ENCODE data around the gene RASA4B.
A peak's percentile ranks its signal among the peaks of the same experiment; 100 is the strongest.
"Not testable (repeated sequence)": the region's sequence is repeated elsewhere in the genome, so short reads cannot be mapped to it uniquely, and the experiment has no call there.

The RASA4B gene

DNA sequence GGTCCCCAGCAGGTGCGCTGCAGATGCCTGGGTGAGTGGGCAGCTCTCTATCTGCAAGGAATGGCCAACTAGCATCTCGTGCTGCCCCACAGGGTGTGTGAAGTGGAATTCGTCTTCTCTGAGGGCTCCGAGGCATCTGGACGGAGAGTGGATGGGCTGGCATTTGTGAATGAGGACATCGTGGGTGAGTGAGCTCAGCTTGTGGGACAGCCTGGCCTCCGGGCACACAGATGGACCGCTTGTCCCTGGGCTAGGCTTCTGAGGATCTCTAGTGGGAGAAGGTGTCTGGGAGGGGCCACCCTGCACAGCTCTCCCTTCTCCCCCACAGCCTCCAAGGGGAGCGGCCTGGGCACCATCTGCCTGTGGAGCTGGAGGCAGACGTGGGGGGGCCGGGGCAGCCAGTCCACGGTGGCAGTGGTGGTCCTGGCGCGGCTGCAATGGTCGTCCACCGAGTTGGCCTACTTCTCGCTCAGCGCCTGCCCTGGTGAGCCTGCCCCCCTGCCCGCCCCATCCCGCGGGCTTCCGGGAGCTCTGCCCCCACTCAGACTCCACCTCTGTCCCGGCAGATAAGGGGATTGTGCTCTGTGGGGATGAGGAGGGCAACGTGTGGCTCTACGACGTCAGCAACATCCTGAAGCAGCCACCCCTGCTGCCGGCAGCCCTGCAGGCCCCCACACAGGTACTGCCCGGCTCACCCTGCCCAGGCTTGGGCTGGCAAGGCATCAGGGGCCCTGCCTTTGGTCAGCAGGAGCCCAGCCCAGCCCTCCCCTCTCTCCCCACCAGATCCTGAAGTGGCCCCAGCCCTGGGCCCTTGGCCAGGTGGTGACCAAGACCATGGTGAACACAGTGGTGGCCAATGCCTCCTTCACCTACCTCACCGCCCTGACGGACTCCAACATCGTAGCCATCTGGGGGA lies 45.2 kb downstream of the RASA4B start:
- no peak for DNase-seq

DNA sequence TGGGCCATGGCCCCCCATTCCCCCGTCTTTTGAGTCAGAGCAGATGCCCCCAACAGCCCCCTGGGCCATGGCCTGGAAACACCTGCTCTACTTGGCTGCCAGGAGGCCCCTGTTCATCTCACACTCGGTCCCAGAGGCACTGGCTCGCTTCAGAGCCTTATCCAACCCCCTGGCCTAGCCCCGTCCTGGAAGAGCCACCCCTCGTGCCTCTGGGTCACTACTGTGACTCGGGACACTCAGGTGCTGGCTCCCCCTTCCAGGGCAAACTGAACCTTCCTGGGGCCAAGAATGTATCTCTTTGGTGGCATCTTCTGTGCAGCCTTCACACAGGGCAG lies 45.8 kb downstream of the RASA4B start:
- no peak for DNase-seq

DNA sequence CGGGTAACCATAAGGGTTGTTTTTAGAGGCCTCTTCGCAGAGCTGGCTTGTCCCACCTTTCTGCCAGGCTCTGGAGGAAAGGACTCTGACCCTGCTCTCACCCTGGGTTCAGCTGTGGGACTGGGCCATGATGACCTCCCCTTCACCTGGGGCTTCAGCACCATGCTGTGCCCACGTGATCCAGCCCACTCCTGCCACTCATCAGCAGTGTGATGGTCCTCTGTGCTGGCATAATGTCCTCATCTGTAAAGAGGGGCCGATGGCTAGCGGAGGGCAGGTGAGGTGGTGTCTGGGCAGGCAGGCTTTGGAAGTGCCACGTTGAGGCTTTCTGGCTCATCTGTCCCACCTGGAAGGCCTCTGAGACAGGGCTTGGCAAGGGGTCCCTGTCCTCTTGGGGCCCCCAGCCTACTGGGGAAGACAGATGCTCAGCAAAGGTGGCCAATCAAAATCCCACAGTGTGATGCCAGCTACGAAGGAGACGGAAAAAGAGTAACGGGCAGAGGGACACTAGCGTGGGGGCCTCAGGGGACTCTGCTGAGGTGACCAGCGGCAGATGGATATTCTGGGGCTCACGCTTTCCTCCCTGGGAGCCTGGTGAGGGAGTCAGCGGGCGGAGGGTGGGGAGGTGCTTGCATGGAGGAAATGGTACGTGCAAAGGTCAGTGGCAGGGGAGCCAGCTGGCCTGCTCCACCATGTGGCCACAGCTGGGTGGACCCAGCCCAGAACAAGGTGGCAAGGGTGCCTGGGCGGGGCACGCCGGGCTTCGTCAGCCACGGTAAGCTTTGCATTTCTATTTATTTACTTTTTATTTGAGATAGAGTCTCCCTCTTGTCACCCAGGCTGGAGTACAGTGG lies 47.4 kb downstream of the RASA4B start:
- DNase-seq: peak; percentile 2

DNA sequence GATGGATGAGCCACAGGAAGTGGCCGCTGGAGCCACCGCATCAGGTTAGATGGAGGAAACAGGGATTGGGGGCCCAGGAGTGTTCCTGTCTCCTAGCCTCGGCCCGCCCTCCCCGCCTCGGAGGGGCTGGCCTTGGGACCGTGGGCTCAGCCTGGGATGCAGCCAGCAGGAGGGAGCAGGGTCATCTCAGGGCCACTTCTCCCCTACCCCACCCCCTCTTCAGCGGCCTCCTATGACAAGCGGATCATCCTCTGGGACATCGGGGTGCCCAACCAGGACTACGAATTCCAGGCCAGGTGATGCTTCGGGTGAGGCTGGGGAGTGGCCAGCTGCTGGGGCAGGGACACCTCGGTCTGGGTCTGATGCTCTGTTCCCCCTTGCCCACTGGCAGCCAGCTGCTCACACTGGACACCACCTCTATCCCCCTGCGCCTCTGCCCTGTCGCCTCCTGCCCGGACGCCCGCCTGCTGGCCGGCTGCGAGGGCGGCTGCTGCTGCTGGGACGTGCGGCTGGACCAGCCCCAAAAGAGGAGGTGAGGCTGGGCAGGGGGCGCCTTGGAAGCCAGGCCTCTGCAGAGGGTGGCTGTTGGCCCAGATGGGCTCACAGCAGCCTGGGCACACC lies 48.1 kb downstream of the RASA4B start:
- DNase-seq: no peak

DNA sequence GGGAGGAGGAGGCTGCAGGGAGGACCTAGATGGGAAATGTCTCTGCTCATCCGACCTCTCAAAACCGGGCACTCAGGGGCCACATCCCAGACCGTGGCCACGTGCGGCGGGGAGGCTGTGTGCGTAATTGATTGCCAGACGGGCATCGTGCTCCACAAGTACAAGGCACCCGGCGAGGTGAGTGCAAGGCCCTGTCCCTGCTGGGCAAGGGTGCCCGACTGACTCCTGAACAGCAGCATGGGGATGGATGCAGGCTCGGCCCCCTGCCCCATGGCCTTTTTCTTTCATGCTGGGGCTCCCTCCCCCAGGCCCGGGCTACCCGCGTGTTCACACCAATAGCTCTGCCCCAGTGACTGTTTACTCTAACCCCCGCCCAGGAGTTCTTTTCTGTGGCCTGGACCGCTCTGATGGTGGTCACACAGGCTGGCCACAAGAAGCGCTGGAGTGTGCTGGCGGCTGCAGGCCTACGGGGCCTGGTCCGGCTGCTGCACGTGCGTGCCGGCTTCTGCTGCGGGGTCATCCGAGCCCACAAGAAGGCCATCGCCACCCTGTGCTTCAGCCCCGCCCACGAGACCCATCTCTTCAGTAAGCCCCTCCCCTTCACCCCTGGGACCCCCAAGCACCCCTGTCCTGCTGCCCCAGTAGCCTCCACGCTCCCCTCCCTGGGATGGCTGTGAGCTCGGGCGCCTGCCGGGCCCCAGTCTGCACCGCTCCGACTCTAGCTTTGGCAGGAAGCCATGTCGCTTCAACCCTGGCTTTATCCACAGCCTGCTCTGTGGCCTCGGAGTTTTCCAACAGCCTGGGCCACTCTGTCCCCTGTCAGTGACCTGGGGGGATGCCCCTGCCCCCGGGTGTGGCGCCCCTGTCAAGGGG lies 48.9 kb downstream of the RASA4B start:
- DNase-seq: no peak

DNA sequence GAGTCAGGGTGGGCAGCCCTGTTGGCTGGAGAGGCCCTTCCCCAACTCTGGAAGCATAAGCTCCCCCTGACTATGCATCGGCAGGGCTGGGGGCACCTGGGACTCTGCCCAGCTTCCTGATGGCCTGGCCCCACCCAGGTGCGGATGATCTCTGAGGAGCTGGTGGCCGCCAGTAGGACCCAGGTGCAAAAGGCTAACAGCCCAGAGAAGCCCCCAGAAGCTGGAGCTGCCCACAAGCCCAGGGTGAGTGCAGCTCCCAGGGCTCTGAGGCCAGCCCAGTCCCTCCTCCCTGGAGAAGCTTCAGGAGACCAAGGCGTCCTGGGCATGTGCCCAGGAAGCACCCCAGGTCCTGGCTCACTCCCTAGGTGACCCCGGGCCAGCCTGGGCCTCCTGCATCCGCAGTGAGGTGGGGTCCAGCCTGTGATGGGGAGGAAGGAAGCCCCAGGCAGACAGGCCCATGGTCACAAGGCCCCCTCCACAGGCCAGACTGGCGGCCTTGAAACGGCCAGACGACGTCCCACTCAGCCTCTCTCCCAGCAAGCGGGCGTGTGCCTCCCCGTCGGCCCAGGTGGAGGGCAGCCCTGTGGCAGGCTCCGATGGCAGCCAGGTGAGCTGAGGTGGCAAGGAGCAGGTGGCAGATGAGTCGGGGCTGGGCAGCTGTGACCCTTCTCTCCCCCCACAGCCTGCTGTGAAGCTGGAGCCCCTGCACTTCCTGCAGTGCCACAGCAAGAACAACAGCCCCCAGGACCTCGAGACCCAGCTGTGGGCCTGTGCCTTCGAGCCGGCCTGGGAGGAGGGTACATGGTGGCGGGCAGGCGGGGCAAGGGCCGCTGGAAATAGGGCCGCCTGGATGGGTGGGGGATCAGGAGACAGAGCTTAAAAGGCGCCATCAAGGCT lies 49.7 kb downstream of the RASA4B start:
- no peak for DNase-seq

DNA sequence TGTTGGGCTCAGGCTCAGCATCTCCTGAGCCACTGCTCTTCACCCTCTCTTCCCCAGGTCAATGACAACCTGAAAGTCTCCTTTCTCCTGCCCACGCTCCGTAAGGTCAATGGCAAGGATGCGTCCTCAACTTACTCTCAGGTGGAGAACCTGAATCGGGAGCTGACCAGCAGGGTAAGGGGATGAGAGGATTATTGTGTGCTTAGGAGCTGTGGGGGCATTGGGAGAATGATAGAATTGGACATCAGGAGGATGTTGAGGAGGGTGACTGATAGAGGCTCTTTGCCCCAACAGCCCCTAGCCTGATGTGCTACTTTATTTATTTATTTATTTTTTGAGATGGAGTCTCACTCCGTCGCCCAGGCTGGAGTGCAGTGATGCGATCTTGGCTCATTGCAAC lies 51.5 kb downstream of the RASA4B start:
- no peak for DNase-seq

DNA sequence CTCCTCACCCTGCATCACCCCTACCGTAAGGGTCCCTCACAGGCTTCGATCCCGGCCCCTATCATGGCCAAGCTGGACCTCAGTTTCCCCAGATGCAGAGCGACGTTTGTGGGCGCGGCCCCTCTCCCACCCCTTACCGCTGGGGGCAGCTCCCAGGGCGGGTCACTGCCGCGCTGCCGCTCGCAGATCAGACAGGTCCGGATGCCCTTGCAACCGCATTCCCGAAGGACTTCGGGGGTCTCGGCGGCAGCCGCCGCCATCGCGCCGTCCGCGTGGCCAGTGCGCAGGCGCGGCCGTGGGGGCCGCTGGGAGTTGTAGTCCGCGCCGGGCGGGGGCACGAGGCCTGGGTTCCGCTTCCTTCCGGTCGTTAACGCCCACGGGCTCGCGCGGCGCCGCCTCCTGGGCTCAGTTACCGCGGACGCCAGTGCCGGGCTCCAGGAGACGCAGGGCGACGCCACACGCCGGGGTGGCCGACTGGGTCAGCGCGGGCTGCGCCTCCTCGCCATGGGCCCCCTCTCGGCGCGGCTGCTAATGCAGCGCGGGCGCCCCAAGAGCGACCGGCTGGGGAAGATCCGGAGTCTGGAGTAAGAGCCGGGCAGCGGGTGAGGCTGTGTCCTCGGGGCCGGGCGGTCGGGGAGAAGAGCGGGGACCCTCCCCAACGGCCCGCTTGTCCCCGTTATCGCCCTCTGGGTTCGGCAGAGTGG lies 52.8 kb downstream of the RASA4B start, which contains the start of the genes ALKBH4 and LRWD1:
ALKBH4 (minus strand) TSS at position 287 of the 704 bp plus-strand sequence; CDS start at position 260, 27 bp downstream.
LRWD1 (plus strand) TSS at position 408 of the 704 bp plus-strand sequence; CDS start at position 505, 97 bp downstream.
- DNase-seq: peak; percentile 96

DNA sequence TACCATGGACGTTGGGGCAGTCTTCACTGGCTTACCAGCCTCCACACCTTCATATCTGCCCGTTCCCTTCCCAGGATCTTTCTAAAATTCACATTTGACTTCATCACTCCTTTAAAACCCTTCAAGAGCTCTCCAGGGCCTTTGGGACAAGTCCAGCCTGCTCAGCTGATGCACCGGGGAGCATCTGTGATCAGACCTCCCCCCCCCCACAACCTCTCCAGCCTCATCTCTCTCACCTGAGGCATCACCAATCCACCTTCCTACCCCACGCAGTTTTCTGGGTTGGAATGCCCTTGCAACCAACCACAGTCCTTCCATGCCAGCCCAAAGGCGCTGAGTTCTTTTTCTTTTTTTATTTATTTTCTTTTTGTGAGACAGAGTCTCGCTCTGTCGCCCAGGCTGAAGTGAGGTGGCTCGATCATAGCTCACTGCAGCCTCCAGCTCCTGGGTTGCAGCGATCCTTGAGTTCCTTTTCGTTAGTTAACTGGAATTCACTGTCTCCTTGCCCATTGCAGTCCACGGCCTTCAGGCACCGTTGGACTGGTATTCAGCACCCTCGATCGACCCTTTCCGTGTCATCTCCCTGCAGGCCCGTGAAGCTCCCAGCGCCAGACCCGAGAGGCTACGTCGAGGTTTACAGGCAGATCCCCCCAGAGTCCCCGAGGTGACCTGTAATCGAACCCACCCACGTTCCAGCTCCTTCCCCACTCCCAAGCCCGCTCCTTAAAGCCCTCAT lies 53.6 kb downstream of the RASA4B start:
- DNase-seq: no peak

DNA sequence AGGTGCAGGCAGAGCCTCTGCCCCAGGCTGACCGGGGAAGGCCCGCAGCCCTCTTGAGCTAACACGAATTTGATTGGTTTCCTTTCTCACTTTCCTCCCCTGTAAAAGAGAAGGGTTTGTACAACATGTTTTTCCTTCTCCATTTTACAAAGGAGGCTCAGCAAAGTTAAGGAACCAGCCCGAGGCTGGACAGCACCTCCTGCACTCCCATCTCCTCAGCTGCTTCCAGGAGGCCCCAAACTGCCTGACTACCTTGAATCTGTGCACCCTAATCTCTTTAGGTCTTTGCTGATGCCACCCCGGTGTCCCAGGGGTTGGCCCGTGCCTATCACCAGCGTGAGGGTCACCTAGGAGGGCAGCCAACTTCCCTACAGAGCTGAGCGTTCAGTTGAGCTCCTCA lies 57.1 kb downstream of the RASA4B start:
- no peak for DNase-seq

DNA sequence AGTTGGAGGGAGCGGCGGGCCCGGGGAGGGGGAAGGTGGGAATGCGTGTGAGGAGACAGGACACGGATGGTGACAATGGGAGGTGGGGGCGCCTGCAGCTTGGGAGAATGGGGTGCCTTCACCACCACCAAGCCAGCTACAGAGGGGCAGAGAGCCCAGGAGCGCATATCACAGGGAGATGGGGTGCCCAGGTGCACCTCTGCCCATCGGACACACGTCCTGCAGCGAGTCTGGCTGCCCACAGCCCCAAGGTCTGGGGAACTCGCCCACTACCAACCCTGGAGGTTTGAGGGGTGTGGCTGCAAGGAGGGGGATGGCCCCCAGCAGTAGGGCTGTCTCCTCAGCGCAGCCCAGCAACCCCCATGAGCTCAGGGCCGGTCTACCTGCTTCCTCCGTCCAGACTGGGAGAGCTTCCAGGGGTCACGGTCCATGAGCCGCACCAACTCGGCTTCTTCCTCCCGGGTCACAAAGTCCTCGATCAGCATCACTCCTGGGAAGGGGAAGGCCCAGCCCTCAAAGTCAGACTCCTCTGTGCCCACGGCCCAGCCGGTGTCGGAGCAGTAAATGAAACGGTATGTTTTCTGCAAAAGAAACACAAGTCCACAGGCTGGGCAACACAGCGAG lies 58.2 kb downstream of the RASA4B start:
- no peak for DNase-seq

DNA sequence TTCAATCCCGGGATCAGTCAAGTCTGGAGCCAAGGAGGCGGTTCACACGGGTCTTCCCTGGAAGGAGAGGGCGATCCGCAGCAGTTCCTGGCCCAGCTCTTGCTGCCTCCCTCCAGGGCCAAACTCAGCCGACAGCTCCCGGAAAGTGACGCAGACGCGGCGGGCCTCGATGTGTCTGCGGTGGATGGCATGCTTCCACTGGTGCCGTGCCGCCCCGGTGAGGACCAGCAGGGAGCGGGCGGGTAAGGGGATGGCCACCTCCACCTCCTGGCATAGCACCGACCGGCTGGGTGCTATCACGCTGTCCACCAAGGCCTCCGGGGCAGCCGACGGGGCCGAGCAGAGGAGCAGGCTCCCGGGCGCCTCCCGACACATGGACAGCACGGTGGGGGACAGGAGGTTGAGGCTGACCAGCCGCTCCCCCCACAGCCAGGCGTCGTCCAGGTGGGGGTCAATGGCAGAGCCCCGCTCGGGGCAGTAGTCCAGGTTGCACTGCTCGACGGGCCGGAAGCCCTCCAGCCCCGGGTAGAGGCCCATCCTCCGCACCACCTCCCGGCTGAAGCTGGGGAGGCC lies 60.1 kb downstream of the RASA4B start:
- DNase-seq: no peak

DNA sequence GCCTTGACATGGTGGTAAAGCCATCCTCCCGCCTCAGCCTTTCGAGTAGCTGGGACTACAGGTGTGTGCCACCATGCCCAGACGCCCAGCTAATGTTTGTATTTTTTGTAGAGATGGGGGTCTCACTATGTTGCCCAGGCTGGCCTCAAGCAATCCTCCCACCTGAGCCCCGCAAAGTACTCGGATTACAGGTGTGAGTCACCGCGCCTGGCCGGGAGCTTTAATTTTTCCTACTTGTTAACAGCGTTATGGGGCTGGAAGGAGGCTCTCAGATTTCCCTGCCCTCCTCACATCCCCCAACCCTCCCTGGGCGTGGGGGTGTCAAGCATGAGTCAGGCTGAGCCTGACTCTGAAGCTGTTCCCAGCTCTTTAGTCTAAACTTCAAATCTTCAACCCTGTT lies 61.2 kb downstream of the RASA4B start:
- DNase-seq: no peak

DNA sequence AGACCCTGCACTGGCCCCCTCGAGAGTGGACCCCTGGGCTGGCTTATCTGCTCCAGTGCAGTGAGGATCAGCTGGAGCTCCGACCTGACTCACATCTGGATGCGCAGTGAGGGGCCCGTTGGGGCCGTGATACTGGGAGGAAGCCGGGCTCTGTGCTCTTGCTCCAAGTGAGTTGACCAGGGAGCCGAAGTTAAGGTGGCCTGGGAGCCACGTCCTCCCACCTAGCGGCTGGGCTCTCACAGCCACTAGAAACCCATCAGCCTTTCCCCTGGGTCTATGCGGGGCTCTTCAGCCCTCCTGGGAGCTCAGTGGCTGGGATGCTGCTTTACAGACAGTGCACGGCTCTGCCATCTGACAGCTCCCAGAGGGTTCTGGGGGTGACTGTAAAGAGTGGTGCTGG lies 62.0 kb downstream of the RASA4B start:
- DNase-seq: no peak

DNA sequence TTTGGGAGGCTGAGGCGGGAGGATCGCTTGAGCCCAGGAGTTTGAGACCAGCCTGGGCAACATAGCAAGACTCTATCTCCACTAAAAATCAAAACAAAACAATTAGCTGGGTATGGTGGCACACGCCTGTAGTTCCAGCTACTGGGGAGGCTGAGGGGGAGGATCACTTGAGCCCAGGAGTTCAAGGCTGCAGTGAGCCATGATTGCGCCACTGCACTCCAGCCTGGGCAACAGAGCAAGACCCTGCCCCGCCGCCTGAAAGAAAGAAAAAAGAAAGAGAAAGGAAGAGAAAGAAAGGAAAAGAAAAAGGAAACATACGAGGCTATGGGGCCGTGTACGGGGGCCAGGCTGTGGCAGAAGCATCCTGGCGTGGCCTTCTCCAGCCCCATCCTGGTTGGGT lies 62.6 kb downstream of the RASA4B start:
- not testable (repeated sequence) for DNase-seq

DNA sequence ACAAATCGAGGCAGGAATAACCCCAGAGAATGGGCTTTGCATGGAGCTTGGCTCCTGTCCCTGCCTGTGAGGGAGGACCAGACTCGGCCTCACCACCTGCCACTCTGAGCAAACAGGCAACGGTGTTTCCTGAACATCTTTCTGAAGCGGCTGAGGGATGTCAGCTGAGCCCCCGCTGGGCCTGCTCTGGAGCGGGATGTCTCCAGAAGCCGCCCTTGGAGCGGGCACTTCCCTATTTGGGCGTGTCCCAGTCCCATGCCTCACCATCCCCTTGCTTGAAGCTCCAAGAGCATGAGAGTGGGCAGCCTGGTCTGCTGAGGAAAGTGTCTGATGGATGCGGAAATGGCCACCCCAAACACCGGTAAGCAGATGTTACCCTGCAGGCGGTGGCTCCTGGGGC lies 63.1 kb downstream of the RASA4B start:
- DNase-seq: no peak

DNA sequence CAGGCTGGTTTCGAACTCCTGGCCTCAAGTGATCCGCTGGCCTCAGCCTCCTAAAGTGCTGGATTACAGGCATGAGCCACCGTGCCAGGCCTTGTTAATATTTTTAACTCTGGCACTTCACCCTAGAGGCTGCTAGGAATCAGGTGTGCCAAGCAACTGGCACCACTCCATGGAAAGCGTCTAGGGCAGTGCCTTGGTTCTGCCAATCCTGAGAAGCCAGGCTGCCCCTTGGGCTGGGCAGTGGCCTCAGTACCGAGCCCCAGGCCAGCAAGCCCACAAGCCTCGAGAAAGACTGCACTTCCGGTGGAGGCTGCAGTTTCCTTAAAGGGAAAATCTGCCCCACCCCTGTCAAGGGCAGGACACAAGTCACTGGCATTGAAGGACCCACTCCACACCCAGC lies 64.3 kb downstream of the RASA4B start:
- no peak for DNase-seq

DNA sequence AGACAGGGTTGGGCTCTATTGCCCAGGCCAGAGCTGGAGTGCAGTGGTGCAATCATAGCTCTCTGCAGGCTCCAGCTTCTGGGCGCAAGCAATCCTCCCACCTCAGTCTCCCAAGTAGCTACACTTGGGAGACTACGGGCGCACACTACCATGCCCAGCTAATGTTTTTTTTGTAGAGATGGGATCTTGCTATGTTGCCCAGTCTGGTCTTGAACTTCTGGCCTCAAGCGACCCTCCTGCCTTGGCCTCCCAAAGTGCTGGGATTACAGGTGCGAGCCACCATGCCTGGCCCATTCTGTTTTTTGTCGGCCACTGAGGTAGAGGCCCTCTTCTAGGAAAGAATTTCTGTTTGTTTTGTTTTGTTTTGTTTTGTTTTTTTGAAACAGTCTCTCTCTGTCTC lies 65.1 kb downstream of the RASA4B start:
- no peak for DNase-seq
